HCT116 (cell line): ENCODE results near the gene DUS3L. TPM values are rescaled to one million over a fixed set of nuclear protein-coding genes. Genes with fewer than 3 reads are reported as not detected.

Source experiments
- ATAC-seq: fragments of 200-7000 bp; cut with Tn5 transposase; 2 replicates; pipeline ENCODE4 v1.9.1; 2020; ENCODE audit warnings: mild to moderate bottlenecking, moderate library complexity
- BruUV-seq: library from RNA; stranded (reverse); fragments of 400-500 nt; replicated peaks from 2 replicates; lab custom pipeline; 2021; lab: Mats Ljungman, UMichigan
- CTCF ChIA-PET: fragments of 300-600 bp; sonication (Branson Sonifier 250); formaldehyde crosslinking; loops from one replicate; lab custom pipeline; 2021; ENCODE audit warnings: antibody characterized with exemption; lab: Charles Lee
- POLR2A ChIA-PET: fragments of 300-600, 350-600 bp; sonication (Branson Sonifier 250); formaldehyde crosslinking; loops from one replicate; lab custom pipeline; 2021; ENCODE audit warnings: antibody characterized with exemption; lab: Charles Lee
- RAD21 ChIA-PET, 2 experiments: fragments of 300-600 bp; sonication (Branson Sonifier 250); formaldehyde crosslinking; loops; one replicate each; lab custom pipeline; 2023; ENCODE audit warnings: low total read pairs in 2 of 2; ENCODE audit not compliant: uncharacterized antibody in 2 of 2, unreplicated experiment in 2 of 2, low non-redundant PET in 1 of 2; lab: Charles Lee
- DNase-seq: peaks from one replicate; pipeline ENCODE4 v3.0.0-alpha.2; 2010; ENCODE audit warnings: low read depth, low spot score
- H2AFZ ChIP-seq: fragments of 200-600 bp; shearing (Covaris generic), sonication (generic); 2 replicates; pipeline ENCODE4 v1.6.1; 2017; ENCODE audit warnings: low read depth, mixed run types, mixed read lengths, antibody characterized with exemption, low read length; ENCODE audit not compliant: poor library complexity, severe bottlenecking
- H3K27ac ChIP-seq: 2 replicates; pipeline ENCODE4 v1.5.1; 2012; ENCODE audit warnings: low read depth, low read length
- H3K27me3 ChIP-seq: fragments of 200-600 bp; sonication (generic); 2 replicates; pipeline ENCODE4 v1.6.1; 2016; ENCODE audit warnings: mixed run types, low read length, mixed read lengths; ENCODE audit not compliant: insufficient read depth
- H3K36me3 ChIP-seq, 2 experiments: fragments of 200-500 bp in 1 of 2; fragments of 200-600 bp in 1 of 2; sonication (Bioruptor generic) in 1 of 2; sonication (generic) in 1 of 2; 2 replicates each; pipeline versions ENCODE4 v1.5.1 to v1.6.1; 2014 to 2016; ENCODE audit warnings: low read length in 2 of 2, inconsistent platforms in 1 of 2, mixed read lengths in 1 of 2, mixed run types in 1 of 2; ENCODE audit not compliant: insufficient read depth in 2 of 2, control insufficient read depth in 1 of 2
- H3K4me1 ChIP-seq, 2 experiments: fragments of 200-600 bp in 1 of 2; sonication (generic) in 1 of 2; 2 replicates each; pipeline versions ENCODE4 v1.5.1 to v1.6.1; 2012 to 2017; ENCODE audit warnings: low read length in 2 of 2, inconsistent platforms in 1 of 2, mild to moderate bottlenecking in 1 of 2, mixed read lengths in 1 of 2, mixed run types in 1 of 2, moderate library complexity in 1 of 2; ENCODE audit not compliant: insufficient read depth in 2 of 2, control insufficient read depth in 1 of 2
- H3K4me2 ChIP-seq: fragments of 200-600 bp; sonication (generic); 2 replicates; pipeline ENCODE4 v1.6.1; 2017; ENCODE audit warnings: mixed run types, low read length, mixed read lengths
- H3K4me3 ChIP-seq, 2 experiments: fragments of 200-600 bp in 1 of 2; sonication (generic) in 1 of 2; replicated peaks in 1 of 2; 2 replicates each; pipeline ENCODE4 v1.5.1; 2011 to 2016; ENCODE audit warnings: low read length in 2 of 2, control low read depth in 1 of 2, low read depth in 1 of 2, mild to moderate bottlenecking in 1 of 2, mixed read lengths in 1 of 2, mixed run types in 1 of 2
- H3K79me2 ChIP-seq: fragments of 200-600 bp; sonication (generic); 2 replicates; pipeline ENCODE4 v1.6.1; 2017; ENCODE audit warnings: mild to moderate bottlenecking, mixed run types, low read length, moderate library complexity, mixed read lengths; ENCODE audit not compliant: insufficient read depth
- H3K9ac ChIP-seq: fragments of 200-600 bp; sonication (generic); 2 replicates; pipeline ENCODE4 v1.6.1; 2016; ENCODE audit warnings: low read length, mixed read lengths
- H3K9me2 ChIP-seq: fragments of 200-600 bp; sonication (generic), shearing (Covaris generic); 2 replicates; pipeline ENCODE4 v1.6.1; 2017; ENCODE audit warnings: mixed run types, mild to moderate bottlenecking, moderate library complexity; ENCODE audit not compliant: insufficient read depth
- H3K9me3 ChIP-seq, 2 experiments: fragments of 200-500 bp in 1 of 2; fragments of 200-600 bp in 1 of 2; sonication (Bioruptor generic) in 1 of 2; sonication (generic) in 1 of 2; 2 replicates each; pipeline ENCODE4 v1.6.1; 2014 to 2017; ENCODE audit warnings: low read length in 2 of 2, mixed read lengths in 2 of 2, inconsistent platforms in 1 of 2, low read depth in 1 of 2, mild to moderate bottlenecking in 1 of 2, mixed run types in 1 of 2, moderate library complexity in 1 of 2; ENCODE audit not compliant: control insufficient read depth in 1 of 2, insufficient read depth in 1 of 2
- H4K20me1 ChIP-seq: fragments of 200-600 bp; sonication (generic), shearing (Covaris generic); 2 replicates; pipeline ENCODE4 v1.6.1; 2017; ENCODE audit warnings: mixed run types, mild to moderate bottlenecking, moderate library complexity; ENCODE audit not compliant: insufficient read depth
- ATF3 ChIP-seq: IDR thresholded peaks from 2 replicates; pipeline ENCODE4 v1.6.1; 2012
- CBX3 ChIP-seq: IDR thresholded peaks from 2 replicates; pipeline ENCODE4 v1.6.1; 2012; ENCODE audit warnings: low read depth
- CTCF ChIP-seq, 3 experiments: fragments of 200-600 bp in 1 of 3; sonication (generic) in 1 of 3; IDR thresholded peaks in 2 of 3; conservative IDR thresholded peaks in 1 of 3; 2 replicates each; pipeline ENCODE4 v1.5.1; 2012 to 2017; ENCODE audit warnings: low read depth in 2 of 3, low read length in 2 of 3, antibody characterized with exemption in 1 of 3, borderline replicate concordance in 1 of 3, control low read depth in 1 of 3, mild to moderate bottlenecking in 1 of 3, mixed read lengths in 1 of 3, mixed run types in 1 of 3, moderate library complexity in 1 of 3; ENCODE audit not compliant: insufficient read depth in 1 of 3
- EGR1 ChIP-seq: IDR thresholded peaks from 2 replicates; pipeline ENCODE4 v1.6.1; 2012; ENCODE audit warnings: low read depth
- ELF1 ChIP-seq: IDR thresholded peaks from 2 replicates; pipeline ENCODE4 v1.6.1; 2012; ENCODE audit warnings: low read depth, borderline replicate concordance
- JUND ChIP-seq: IDR thresholded peaks from 2 replicates; pipeline ENCODE4 v1.6.1; 2012
- MAX ChIP-seq: IDR thresholded peaks from 2 replicates; pipeline ENCODE4 v1.6.1; 2012
- POLR2A ChIP-seq: IDR thresholded peaks from 2 replicates; pipeline ENCODE4 v1.7.0; 2011; ENCODE audit warnings: borderline replicate concordance; ENCODE audit not compliant: insufficient read depth, insufficient read length; ENCODE audit errors: extremely low read depth
- POLR2AphosphoS5 ChIP-seq: IDR thresholded peaks from 2 replicates; pipeline ENCODE4 v1.6.1; 2011; ENCODE audit warnings: mild to moderate bottlenecking, low read depth, low read length, moderate library complexity
- REST ChIP-seq: IDR thresholded peaks from 2 replicates; pipeline ENCODE4 v1.6.1; 2012; ENCODE audit warnings: low read depth
- SIN3A ChIP-seq: IDR thresholded peaks from 2 replicates; pipeline ENCODE4 v1.6.1; 2012; ENCODE audit warnings: low read depth
- TCF7L2 ChIP-seq: IDR thresholded peaks from 2 replicates; pipeline ENCODE4 v1.7.0; 2011; ENCODE audit warnings: borderline replicate concordance, inconsistent platforms; ENCODE audit not compliant: insufficient read depth, insufficient read length; ENCODE audit errors: extremely low read depth
- ZFX ChIP-seq: fragments of 450-650 bp; IDR thresholded peaks from 2 replicates; pipeline ENCODE4 v1.6.1; 2017
- intact Hi-C: fragments of 100-400 bp; cut with micrococcal nuclease; formaldehyde crosslinking; loops from 2 replicates; pipeline ENCODE4 v1.10.0; 2022
- total RNA-seq: library from RNA; stranded (reverse); gene quantifications from one replicate; pipeline ENCODE4 v1.2.1, GENCODE V29; 2021; ENCODE audit not compliant: unreplicated experiment

The DUS3L gene
- total RNA-seq, 1 experiment from 2014 or later, result 78.1 TPM

- TF ChIP-seq TCF7L2 (no peak), JUND (no peak), REST (no peak), POLR2AphosphoS5 (no peak), POLR2A (no peak)
Measured at GRCh38 chr19:5793188-5793587, 2.2 kb upstream of the DUS3L start (continued).

GRCh38 chr19:5792224-5792623, 1.3 kb upstream of the DUS3L start:
- intact Hi-C loops, result no loop called here
- peaks cover 18 to 27% of the 10 kb centered on the region in 2 experiments; a peak in 3 of 4 replicates for H3K36me3 ChIP-seq

More at GRCh38 chr19:5792224-5792623, 1.3 kb upstream of the DUS3L start:
- H3K9ac ChIP-seq, result no peak overlapping the region
- BruUV-seq, result no TSS peak
- no peak overlapping the region for H3K27ac ChIP-seq
- no peaks in the 10 kb centered on the region; the same call in 1 of the 2 replicates for H4K20me1 ChIP-seq
- CTCF ChIA-PET, result interaction anchor here (5.5 kb wide), 1 partner anchor 12 kb away, joined by 49 read pairs; no protein-coding TSS in a partner anchor
- POLR2A ChIA-PET, result interaction anchor here (0.7 to 1.9 kb wide), 4 partner anchors 11 to 72 kb away, joined by 3 to 8 read pairs (median 5); partner anchors contain the start of genes CATSPERD, LONP1 and NRTN
- H3K4me2 ChIP-seq, result no peak overlapping the region
- DNase-seq, result no peak
- peaks cover 24% of the 10 kb centered on the region for H3K79me2 ChIP-seq
- no peaks in the 10 kb centered on the region for H3K9me3 ChIP-seq
- RAD21 ChIA-PET, result no interaction called here
- no peak overlapping the region for H3K4me3 ChIP-seq
- no peaks in the 10 kb centered on the region for H3K27me3 ChIP-seq
- TF ChIP-seq EGR1 (no peak), ELF1 (no peak), CTCF (IDR thresholded peaks at IDR 0.05 in 2 of 3, conservative IDR thresholded peaks at IDR 0.05 in 1 of 3; ENCODE audit: borderline replicate concordance in 1 of 3, insufficient read depth in 1 of 3, low read depth in 2 of 3, low read length in 2 of 3) (no peak), SIN3A (no peak), CBX3 (no peak), MAX (no peak), ZFX (no peak), ATF3 (no peak)
- H3K9me2 ChIP-seq, result no peaks in the 10 kb centered on the region
- H2AFZ ChIP-seq, result no peak overlapping the region
- no peak for ATAC-seq
- H3K4me1 ChIP-seq, result peaks cover 9 to 22% of the 10 kb centered on the region in 2 experiments; a peak in 3 of 4 replicates
